Sigmoid colon (tissue), 7 donors: ENCODE measurements around the gene IFNLR1. TPM values are rescaled to one million over a fixed set of nuclear protein-coding genes. Genes with fewer than 3 reads are reported as not detected.

Experiments used
- DNase-seq: peaks from one replicate; pipeline ENCODE4 v3.0.0-alpha.2; 2019
- H3K27ac ChIP-seq, 4 donors: fragments of 200-600 bp; sonication (generic); one replicate each; pipeline ENCODE4 v1.5.1; 2016 to 2019; ENCODE audit warnings: mild to moderate bottlenecking in 1 of 4
- H3K27me3 ChIP-seq, 3 donors: fragments of 200-600 bp; sonication (generic); one replicate each; pipeline ENCODE4 v1.5.1; 2019; ENCODE audit warnings: mild to moderate bottlenecking in 1 of 3
- H3K36me3 ChIP-seq, 4 donors: fragments of 200-600 bp; sonication (generic); one replicate each; pipeline ENCODE4 v1.5.1; 2016 to 2019
- H3K4me1 ChIP-seq, 4 donors: fragments of 200-600 bp; sonication (generic); one replicate each; pipeline ENCODE4 v1.5.1; 2017 to 2019
- H3K4me3 ChIP-seq, 4 donors: fragments of 200-600 bp; sonication (generic); one replicate each; pipeline ENCODE4 v1.5.1; 2017 to 2019; ENCODE audit warnings: mild to moderate bottlenecking in 2 of 4, moderate library complexity in 1 of 4
- H3K9me3 ChIP-seq, 4 donors: fragments of 200-600 bp in 3 of 4; sonication (generic) in 3 of 4; one replicate each; pipeline versions ENCODE4 v1.5.1 to v1.6.1; 2013 to 2019
- CTCF ChIP-seq, 4 experiments: fragments of 450-650 bp in 3 of 4; fragments of 200-600 bp in 1 of 4; IDR thresholded peaks; one replicate each; pipeline ENCODE4 v1.5.1; 2016 to 2019; ENCODE audit warnings: antibody characterized with exemption in 4 of 4, mild to moderate bottlenecking in 3 of 4, moderate library complexity in 2 of 4
- EP300 ChIP-seq, 4 donors: sonication (generic); formaldehyde crosslinking; IDR thresholded peaks; one replicate each; pipeline ENCODE4 v1.6.1; 2017; ENCODE audit warnings: antibody characterized with exemption in 4 of 4
- POLR2A ChIP-seq, 2 donors: fragments of 450-650 bp; IDR thresholded peaks; one replicate each; pipeline ENCODE4 v1.6.1; 2016; ENCODE audit warnings: antibody characterized with exemption in 2 of 2, mild to moderate bottlenecking in 2 of 2, moderate library complexity in 2 of 2
- POLR2AphosphoS5 ChIP-seq, 4 donors: sonication (generic); formaldehyde crosslinking; IDR thresholded peaks; one replicate each; pipeline ENCODE4 v1.6.1; 2017; ENCODE audit warnings: antibody characterized with exemption in 4 of 4
- WGBS, 2 donors: extraction: QIAGEN DNeasy Blood & Tissue Kit; methylation state at CpG; one replicate each; pipeline ENCODE4 v1.1.7; 2013; 5-methylcytosine and 5-hydroxymethylcytosine counted together
- intact Hi-C: fragments of 100-400 bp; cut with DNase I; formaldehyde crosslinking; loops from one replicate; pipeline ENCODE4 v1.15.1; 2023
- polyA plus RNA-seq, 3 donors: library from polyadenylated mRNA; stranded (reverse); fragments of 200-250 nt; gene quantifications; one replicate each; pipeline ENCODE4 v1.2.3, GENCODE V29; 2013
- total RNA-seq, 4 donors: library from RNA; depleted of rRNA; stranded (reverse); fragments of >200 nt; gene quantifications; one replicate each; pipeline ENCODE4 v1.1.0, GENCODE V29; 2016
- donor health status: healthy with polysubstance abuse.
- donor health status: Bipolar disorder and iron deficiency.
- donor health status: healthy.

IFNLR1 gene
- total and polyA plus RNA-seq, 7 donors = 0.28 to 8.7 (median 4.2) TPM; not detected in 2

GRCh38 chr1:24226749-24227148 lies 39.7 kb upstream of the IFNLR1 start:
- 80 to 86% methylated on average over 5 of the region's 5 CpGs for WGBS, 2 donors
- TF ChIP-seq CTCF (IDR thresholded peaks at IDR 0.05) (no peak), EP300 (IDR thresholded peaks at IDR 0.05) (no peak), POLR2AphosphoS5 (IDR thresholded peaks at IDR 0.05) (no peak), POLR2A (IDR thresholded peaks at IDR 0.05) (no peak)
- no peaks in the 10 kb centered on the region for H3K36me3 ChIP-seq

GRCh38 chr1:24224761-24225160 lies 37.7 kb upstream of the IFNLR1 start:
- WGBS, 2 donors = 63 to 81% methylated on average over 4 of the region's 4 CpGs
- Histone ChIP-seq H3K4me1 (no peaks in the 10 kb centered on the region), H3K4me3 (no peak overlapping the region), H3K27me3 (peaks cover 0 to 11% (median 0%) of the 10 kb centered on the region in 3 donors), H3K9me3 (no peaks in the 10 kb centered on the region), H3K36me3 (no peaks in the 10 kb centered on the region), H3K27ac (no peak overlapping the region)
- TF ChIP-seq POLR2A (IDR thresholded peaks at IDR 0.05) (no peak), POLR2AphosphoS5 (IDR thresholded peaks at IDR 0.05) (no peak), EP300 (IDR thresholded peaks at IDR 0.05) (no peak), CTCF (IDR thresholded peaks at IDR 0.05) (no peak)
- intact Hi-C loops = no loop called here
- DNase-seq = no peak

More at GRCh38 chr1:24226749-24227148, 39.7 kb upstream of the IFNLR1 start:
- H3K27me3 ChIP-seq = peaks cover 0 to 5% (median 0%) of the 10 kb centered on the region in 3 donors
- H3K4me3 ChIP-seq = no peak overlapping the region
- intact Hi-C loops = no loop called here
- H3K27ac ChIP-seq = no peak overlapping the region
- no peaks in the 10 kb centered on the region for H3K4me1 ChIP-seq
- no peaks in the 10 kb centered on the region for H3K9me3 ChIP-seq
- no peak for DNase-seq

DNA sequence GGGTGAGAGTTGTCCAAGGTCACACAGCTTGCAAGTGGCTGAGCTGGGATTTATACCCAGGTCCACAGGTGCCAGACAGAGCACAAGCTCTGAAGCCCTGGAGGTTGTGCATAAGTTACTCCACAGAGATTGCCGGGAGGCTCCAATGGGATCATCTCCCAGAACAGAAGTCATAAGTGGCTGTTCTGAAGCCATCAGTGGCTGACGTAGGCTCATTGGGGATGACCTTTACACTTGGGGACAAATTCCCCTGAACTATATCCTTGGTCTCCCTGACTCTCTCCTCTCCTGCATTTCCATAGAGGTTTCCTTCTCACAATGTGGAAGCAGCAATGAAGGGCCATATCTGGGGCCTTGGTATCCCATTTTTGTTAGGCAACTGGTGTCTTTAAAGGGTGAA lies 37.0 kb upstream of the IFNLR1 start:
- TF ChIP-seq POLR2AphosphoS5 (IDR thresholded peaks at IDR 0.05) (no peak), EP300 (IDR thresholded peaks at IDR 0.05) (no peak), POLR2A (IDR thresholded peaks at IDR 0.05) (no peak), CTCF (IDR thresholded peaks at IDR 0.05) (no peak)
- DNase-seq = no peak
- intact Hi-C loops = no loop called here
- Histone ChIP-seq H3K4me3 (no peak overlapping the region), H3K27ac (no peak overlapping the region), H3K9me3 (no peaks in the 10 kb centered on the region), H3K36me3 (no peaks in the 10 kb centered on the region), H3K27me3 (peaks cover 0 to 16% (median 0%) of the 10 kb centered on the region in 3 donors), H3K4me1 (no peaks in the 10 kb centered on the region)
- WGBS, 2 donors = 77 to 93% methylated on average over 2 of the region's 2 CpGs

GRCh38 chr1:24222793-24223192 lies 35.7 kb upstream of the IFNLR1 start:
- Histone ChIP-seq H3K4me1 (no peaks in the 10 kb centered on the region), H3K27me3 (peaks cover 0 to 16% (median 0%) of the 10 kb centered on the region in 3 donors), H3K27ac (no peak overlapping the region), H3K4me3 (no peak overlapping the region), H3K9me3 (no peaks in the 10 kb centered on the region), H3K36me3 (no peaks in the 10 kb centered on the region)
- intact Hi-C loops = no loop called here
- 16 to 58% methylated on average over 1 of the region's 1 CpG for WGBS, 2 donors
- TF ChIP-seq EP300 (IDR thresholded peaks at IDR 0.05) = no peak
- no peak for TF ChIP-seq CTCF (IDR thresholded peaks at IDR 0.05)
- TF ChIP-seq POLR2AphosphoS5 (IDR thresholded peaks at IDR 0.05) = no peak
- TF ChIP-seq POLR2A (IDR thresholded peaks at IDR 0.05) = no peak
- DNase-seq = no peak

GRCh38 chr1:24222008-24222605 lies 35.0 kb upstream of the IFNLR1 start:
- no peaks in the 10 kb centered on the region for H3K9me3 ChIP-seq
- intact Hi-C loops = no loop called here
- no peaks in the 10 kb centered on the region for H3K4me1 ChIP-seq
- H3K27ac ChIP-seq = no peak overlapping the region
- 69 to 78% methylated on average over 9 of the region's 9 CpGs for WGBS, 2 donors
- no peak for DNase-seq
- H3K4me3 ChIP-seq = no peak overlapping the region
- TF ChIP-seq EP300 (IDR thresholded peaks at IDR 0.05) (no peak), POLR2A (IDR thresholded peaks at IDR 0.05) (no peak), POLR2AphosphoS5 (IDR thresholded peaks at IDR 0.05) (no peak), CTCF (IDR thresholded peaks at IDR 0.05) (no peak)
- H3K27me3 ChIP-seq = peaks cover 0 to 16% (median 0%) of the 10 kb centered on the region in 3 donors
- H3K36me3 ChIP-seq = no peaks in the 10 kb centered on the region
